H1 (cell line): ENCODE measurements around the gene IL19. TPM values are rescaled to one million over a fixed set of nuclear protein-coding genes. Genes with fewer than 3 reads are reported as not detected.
A peak's percentile ranks its signal among the peaks of the same experiment; 100 is the strongest.

ENCODE experiments used
- CHD7 ChIP-seq: fragments of 300-600 bp; sonication (generic); IDR thresholded peaks from 2 replicates; pipeline ENCODE4 v1.7.1; 2012; ENCODE audit warnings: low read length, moderate library complexity, mild to moderate bottlenecking, inconsistent platforms; ENCODE audit not compliant: insufficient replicate concordance
- KDM1A ChIP-seq: fragments of 200-600, 300-600 bp; sonication (generic); IDR thresholded peaks from 2 replicates; pipeline ENCODE4 v1.7.1; 2016; ENCODE audit warnings: mild to moderate bottlenecking, low read length, borderline replicate concordance
- polyA plus RNA-seq, 7 experiments: library from polyadenylated mRNA; depleted of rRNA in 3 of 7; stranded (reverse) in 5 of 7; unstranded in 2 of 7; fragments of >200 nt in 5 of 7; fragments of 200-250 nt in 2 of 7; gene quantifications; 1 replicate in 5 of 7; 2 replicates in 1 of 7; 4 replicates in 1 of 7; pipeline versions ENCODE4 v1.2.1 to v1.2.3, GENCODE V29; 2011 to 2013; ENCODE audit warnings: missing spikeins in 2 of 7, mixed read lengths in 2 of 7
- total RNA-seq: library from RNA; stranded (reverse); fragmentation: NEBNext Ultra II Directional; extraction: Animal tissue kit (Norgen Biotek cat#: 25700); gene quantifications from 2 replicates; pipeline ENCODE4 v1.2.1, GENCODE V29; 2021

The IL19 gene
- total and polyA plus RNA-seq, 2 of the 8 experiments (the other 6 are each of a cell fraction or from before 2014, with no cell fraction given), result not detected

GRCh38 chr1:206856674-206857464, 86.3 kb downstream of the IL19 start (continued):
- no peak for TF ChIP-seq CHD7
- 0 out of 2 replicates have a peak, but pooled peaks have one; percentile 30 for TF ChIP-seq KDM1A
